K562 (cell line): ENCODE data around the gene SLC2A13.

Experiments
- FUS ChIP-seq: fragments of 200-400 bp; formaldehyde crosslinking; optimal IDR thresholded peaks from 2 replicates; pipeline ENCODE3; 2017; ENCODE audit warnings: low read depth, low read length
- MEF2A ChIP-seq: IDR thresholded peaks from 2 replicates; pipeline ENCODE4 v1.6.1; 2011; ENCODE audit warnings: low read depth, mild to moderate bottlenecking, low read length, moderate library complexity; ENCODE audit not compliant: control insufficient read depth
- MTA3 ChIP-seq: fragments of 450-650 bp; formaldehyde crosslinking; IDR thresholded peaks from 2 replicates; pipeline ENCODE4 v1.6.1; 2017; ENCODE audit warnings: mild to moderate bottlenecking, borderline replicate concordance
- NCOR1 ChIP-seq: fragments of 450-650 bp; IDR thresholded peaks from 2 replicates; pipeline ENCODE4 v1.6.1; 2016; ENCODE audit warnings: mild to moderate bottlenecking, moderate library complexity
- ZNF23 ChIP-seq: fragments of 250-450 bp; sonication (Bioruptor Pico); IDR thresholded peaks from 2 replicates; pipeline ENCODE4 v1.4.0; 2020; ENCODE audit warnings: mild to moderate bottlenecking
- TF ChIP-seq, protein P1 (sequence below): IDR thresholded peaks from 3 replicates; pipeline ENCODE4 v1.6.1; 2011; ENCODE audit warnings: borderline replicate concordance, mild to moderate bottlenecking; ENCODE audit not compliant: insufficient read length, insufficient read depth

- TF ChIP-seq MEF2A, result no peak
- no peak for TF ChIP-seq MTA3
- no peak for TF ChIP-seq NCOR1
- TF ChIP-seq ZNF23, result no peak
- no peak for TF ChIP-seq FUS
- TF ChIP-seq, protein P1, sequence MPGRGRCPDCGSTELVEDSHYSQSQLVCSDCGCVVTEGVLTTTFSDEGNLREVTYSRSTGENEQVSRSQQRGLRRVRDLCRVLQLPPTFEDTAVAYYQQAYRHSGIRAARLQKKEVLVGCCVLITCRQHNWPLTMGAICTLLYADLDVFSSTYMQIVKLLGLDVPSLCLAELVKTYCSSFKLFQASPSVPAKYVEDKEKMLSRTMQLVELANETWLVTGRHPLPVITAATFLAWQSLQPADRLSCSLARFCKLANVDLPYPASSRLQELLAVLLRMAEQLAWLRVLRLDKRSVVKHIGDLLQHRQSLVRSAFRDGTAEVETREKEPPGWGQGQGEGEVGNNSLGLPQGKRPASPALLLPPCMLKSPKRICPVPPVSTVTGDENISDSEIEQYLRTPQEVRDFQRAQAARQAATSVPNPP, result no peak
Observed at GRCh38 chr12:39972119-39972518, 133.8 kb downstream of the SLC2A13 start.
